T-helper 1 cell treated with Interleukin-12 subunit alpha and Interleukin-12 subunit beta and Interleukin-4 antibody, amounts not matched to agents 30 μg/mL and 1 μg/mL, for 36 hours (primary cell): ENCODE measurements around the gene DCUN1D3.
A peak's percentile ranks its signal among the peaks of the same experiment; 100 is the strongest.

Source experiments
- H3K27ac Mint-ChIP-seq: one replicate; pipeline ENCODE4 v1.8.0; 2021; ENCODE audit warnings: mild to moderate bottlenecking, mixed read lengths
- H3K27me3 Mint-ChIP-seq: one replicate; pipeline ENCODE4 v1.8.0; 2021; ENCODE audit warnings: low read depth, mixed read lengths
- H3K36me3 Mint-ChIP-seq: one replicate; pipeline ENCODE4 v1.8.0; 2021; ENCODE audit warnings: low read depth, mixed read lengths
- H3K4me1 Mint-ChIP-seq: one replicate; pipeline ENCODE4 v1.8.0; 2021; ENCODE audit warnings: low read depth, mixed read lengths
- H3K4me3 Mint-ChIP-seq: one replicate; pipeline ENCODE4 v1.8.0; 2021; ENCODE audit warnings: mild to moderate bottlenecking, moderate library complexity, mixed read lengths
- H3K9me3 Mint-ChIP-seq: one replicate; pipeline ENCODE4 v1.8.0; 2021; ENCODE audit warnings: mixed read lengths

Gene DCUN1D3

GRCh38 chr16:20851601-20852000 is 48.6 kb downstream of the DCUN1D3 start:
- Mint-ChIP-seq H3K4me3 (no peak overlapping the region), H3K27ac (no peak overlapping the region), H3K4me1 (peaks cover 29% of the 10 kb centered on the region), H3K9me3 (no peaks in the 10 kb centered on the region), H3K36me3 (peaks cover 12% of the 10 kb centered on the region), H3K27me3 (no peaks in the 10 kb centered on the region)

- Mint-ChIP-seq H3K9me3 (no peaks in the 10 kb centered on the region), H3K27ac (no peak overlapping the region), H3K36me3 (peaks cover 14% of the 10 kb centered on the region), H3K27me3 (no peaks in the 10 kb centered on the region), H3K4me3 (no peak overlapping the region), H3K4me1 (peaks cover 24% of the 10 kb centered on the region)
Observed at GRCh38 chr16:20850981-20851380, 49.2 kb downstream of the DCUN1D3 start.

- H3K4me1 Mint-ChIP-seq = peaks cover 30% of the 10 kb centered on the region
- peak overlapping the region; percentile 1 for H3K27ac Mint-ChIP-seq
- H3K4me3 Mint-ChIP-seq = no peak overlapping the region
- H3K27me3 Mint-ChIP-seq = no peaks in the 10 kb centered on the region
- peaks cover 8% of the 10 kb centered on the region for H3K36me3 Mint-ChIP-seq
- no peaks in the 10 kb centered on the region for H3K9me3 Mint-ChIP-seq
Observed at GRCh38 chr16:20849589-20850390, 50.4 kb downstream of the DCUN1D3 start.

- Mint-ChIP-seq H3K27me3 (no peaks in the 10 kb centered on the region), H3K4me1 (peaks cover 39% of the 10 kb centered on the region), H3K27ac (no peak overlapping the region), H3K4me3 (no peak overlapping the region), H3K36me3 (peaks cover 8% of the 10 kb centered on the region), H3K9me3 (no peaks in the 10 kb centered on the region)
Observed at GRCh38 chr16:20847550-20847949, 52.6 kb downstream of the DCUN1D3 start.

GRCh38 chr16:20846551-20846950 is 53.6 kb downstream of the DCUN1D3 start:
- Mint-ChIP-seq H3K27ac (no peak overlapping the region), H3K9me3 (no peaks in the 10 kb centered on the region), H3K4me3 (no peak overlapping the region), H3K27me3 (no peaks in the 10 kb centered on the region), H3K36me3 (peaks cover 11% of the 10 kb centered on the region), H3K4me1 (peaks cover 39% of the 10 kb centered on the region)

- Mint-ChIP-seq H3K27ac (no peak overlapping the region), H3K36me3 (peaks cover 12% of the 10 kb centered on the region), H3K9me3 (no peaks in the 10 kb centered on the region), H3K27me3 (no peaks in the 10 kb centered on the region), H3K4me1 (peaks cover 39% of the 10 kb centered on the region), H3K4me3 (no peak overlapping the region)
Observed at GRCh38 chr16:20846030-20846429, 54.1 kb downstream of the DCUN1D3 start.

GRCh38 chr16:20844588-20844987 is 55.6 kb downstream of the DCUN1D3 start:
- Mint-ChIP-seq H3K9me3 (no peaks in the 10 kb centered on the region), H3K27me3 (no peaks in the 10 kb centered on the region), H3K4me3 (no peak overlapping the region), H3K27ac (peak overlapping the region; percentile 51), H3K4me1 (peaks cover 27% of the 10 kb centered on the region), H3K36me3 (peaks cover 18% of the 10 kb centered on the region)

- H3K9me3 Mint-ChIP-seq = no peaks in the 10 kb centered on the region
- H3K4me1 Mint-ChIP-seq = peaks cover 27% of the 10 kb centered on the region
- no peak overlapping the region for H3K4me3 Mint-ChIP-seq
- H3K27ac Mint-ChIP-seq = peak overlapping the region; percentile 39
- H3K27me3 Mint-ChIP-seq = no peaks in the 10 kb centered on the region
- H3K36me3 Mint-ChIP-seq = peaks cover 21% of the 10 kb centered on the region
Observed at GRCh38 chr16:20844054-20844453, 56.1 kb downstream of the DCUN1D3 start.

- Mint-ChIP-seq H3K4me1 (peaks cover 8% of the 10 kb centered on the region), H3K4me3 (no peak overlapping the region), H3K36me3 (peaks cover 55% of the 10 kb centered on the region), H3K27ac (no peak overlapping the region), H3K27me3 (no peaks in the 10 kb centered on the region), H3K9me3 (peaks cover 16% of the 10 kb centered on the region)
Observed at GRCh38 chr16:20839504-20839903, 60.7 kb downstream of the DCUN1D3 start.

- no peaks in the 10 kb centered on the region for H3K27me3 Mint-ChIP-seq
- H3K4me3 Mint-ChIP-seq = no peak overlapping the region
- peaks cover 65% of the 10 kb centered on the region for H3K36me3 Mint-ChIP-seq
- no peak overlapping the region for H3K27ac Mint-ChIP-seq
- no peaks in the 10 kb centered on the region for H3K4me1 Mint-ChIP-seq
- H3K9me3 Mint-ChIP-seq = peaks cover 18% of the 10 kb centered on the region
Observed at GRCh38 chr16:20838240-20838639, 61.9 kb downstream of the DCUN1D3 start.

- Mint-ChIP-seq H3K27ac (no peak overlapping the region), H3K27me3 (no peaks in the 10 kb centered on the region), H3K9me3 (peaks cover 18% of the 10 kb centered on the region), H3K4me1 (no peaks in the 10 kb centered on the region), H3K4me3 (no peak overlapping the region), H3K36me3 (peaks cover 45% of the 10 kb centered on the region)
Observed at GRCh38 chr16:20833086-20833485, 67.1 kb downstream of the DCUN1D3 start.

- H3K36me3 Mint-ChIP-seq = peaks cover 31% of the 10 kb centered on the region
- peaks cover 8% of the 10 kb centered on the region for H3K9me3 Mint-ChIP-seq
- H3K27ac Mint-ChIP-seq = no peak overlapping the region
- no peak overlapping the region for H3K4me3 Mint-ChIP-seq
- no peaks in the 10 kb centered on the region for H3K27me3 Mint-ChIP-seq
- no peaks in the 10 kb centered on the region for H3K4me1 Mint-ChIP-seq
Observed at GRCh38 chr16:20830372-20830771, 69.8 kb downstream of the DCUN1D3 start.

GRCh38 chr16:20829536-20829935 is 70.6 kb downstream of the DCUN1D3 start:
- H3K27ac Mint-ChIP-seq = no peak overlapping the region
- peaks cover 2% of the 10 kb centered on the region for H3K9me3 Mint-ChIP-seq
- no peak overlapping the region for H3K4me3 Mint-ChIP-seq
- peaks cover 26% of the 10 kb centered on the region for H3K36me3 Mint-ChIP-seq
- H3K27me3 Mint-ChIP-seq = no peaks in the 10 kb centered on the region
- H3K4me1 Mint-ChIP-seq = no peaks in the 10 kb centered on the region

GRCh38 chr16:20826039-20826566 is 74.1 kb downstream of the DCUN1D3 start:
- H3K36me3 Mint-ChIP-seq = peaks cover 34% of the 10 kb centered on the region
- no peaks in the 10 kb centered on the region for H3K9me3 Mint-ChIP-seq
- H3K27me3 Mint-ChIP-seq = no peaks in the 10 kb centered on the region
- no peak overlapping the region for H3K27ac Mint-ChIP-seq
- no peak overlapping the region for H3K4me3 Mint-ChIP-seq
- peaks cover 17% of the 10 kb centered on the region for H3K4me1 Mint-ChIP-seq

- Mint-ChIP-seq H3K4me3 (peak overlapping the region; percentile 26), H3K4me1 (peaks cover 19% of the 10 kb centered on the region), H3K27me3 (no peaks in the 10 kb centered on the region), H3K36me3 (peaks cover 38% of the 10 kb centered on the region), H3K9me3 (no peaks in the 10 kb centered on the region), H3K27ac (peak overlapping the region; percentile 4)
Observed at GRCh38 chr16:20822521-20823325, 77.4 kb downstream of the DCUN1D3 start.
